Mucosa of gallbladder (tissue), 1 donor: ENCODE results near the gene KDM5B. TPM values are rescaled to one million over a fixed set of nuclear protein-coding genes. Genes with fewer than 3 reads are reported as not detected.

Experiments used
- DNase-seq: peaks from one replicate; pipeline ENCODE4 v3.0.0-alpha.2; 2020; ENCODE audit warnings: low spot score
- total RNA-seq: library from RNA; stranded (reverse); gene quantifications from one replicate; pipeline ENCODE4 v1.2.1, GENCODE V29; 2021
- donor health status: DM: no; HTN: no; CAD: no.

Gene KDM5B
- total RNA-seq, 1 donor from 2014 or later, result 75.0 TPM

DNA sequence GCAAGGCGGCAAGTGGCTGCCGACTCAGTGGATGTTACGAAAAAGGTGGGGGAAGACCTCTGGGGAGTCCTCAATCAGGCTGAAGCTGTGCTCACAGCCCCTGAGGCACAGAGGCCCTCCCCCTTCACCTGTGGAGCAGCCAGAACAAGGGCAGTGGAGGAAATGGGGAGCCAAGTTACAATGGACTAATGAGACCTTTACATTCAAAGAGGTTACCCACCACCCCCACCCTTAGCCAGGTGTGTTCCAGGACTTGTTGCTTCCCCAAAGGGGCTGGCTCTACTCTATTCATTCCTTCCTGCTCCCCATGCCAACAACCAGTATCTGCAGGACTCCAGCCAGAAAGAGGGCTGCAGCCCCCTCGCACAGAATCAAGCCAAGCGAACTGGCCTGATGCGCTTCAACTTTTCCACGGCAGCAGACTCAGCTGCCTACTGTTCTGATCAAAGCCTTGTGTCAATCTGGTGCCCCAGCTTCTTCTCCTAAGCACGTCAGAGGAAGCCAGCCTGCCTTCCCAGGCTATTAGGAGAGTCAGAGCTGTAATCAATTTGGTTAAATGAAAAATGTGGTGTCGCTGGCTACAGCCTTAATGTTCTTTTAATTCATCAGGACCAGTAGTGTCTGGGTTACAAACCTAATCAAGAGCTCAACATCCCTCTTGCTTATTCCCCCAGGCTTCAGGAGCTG, 96.1 kb downstream of the KDM5B start:
- DNase-seq, result no peak

DNA sequence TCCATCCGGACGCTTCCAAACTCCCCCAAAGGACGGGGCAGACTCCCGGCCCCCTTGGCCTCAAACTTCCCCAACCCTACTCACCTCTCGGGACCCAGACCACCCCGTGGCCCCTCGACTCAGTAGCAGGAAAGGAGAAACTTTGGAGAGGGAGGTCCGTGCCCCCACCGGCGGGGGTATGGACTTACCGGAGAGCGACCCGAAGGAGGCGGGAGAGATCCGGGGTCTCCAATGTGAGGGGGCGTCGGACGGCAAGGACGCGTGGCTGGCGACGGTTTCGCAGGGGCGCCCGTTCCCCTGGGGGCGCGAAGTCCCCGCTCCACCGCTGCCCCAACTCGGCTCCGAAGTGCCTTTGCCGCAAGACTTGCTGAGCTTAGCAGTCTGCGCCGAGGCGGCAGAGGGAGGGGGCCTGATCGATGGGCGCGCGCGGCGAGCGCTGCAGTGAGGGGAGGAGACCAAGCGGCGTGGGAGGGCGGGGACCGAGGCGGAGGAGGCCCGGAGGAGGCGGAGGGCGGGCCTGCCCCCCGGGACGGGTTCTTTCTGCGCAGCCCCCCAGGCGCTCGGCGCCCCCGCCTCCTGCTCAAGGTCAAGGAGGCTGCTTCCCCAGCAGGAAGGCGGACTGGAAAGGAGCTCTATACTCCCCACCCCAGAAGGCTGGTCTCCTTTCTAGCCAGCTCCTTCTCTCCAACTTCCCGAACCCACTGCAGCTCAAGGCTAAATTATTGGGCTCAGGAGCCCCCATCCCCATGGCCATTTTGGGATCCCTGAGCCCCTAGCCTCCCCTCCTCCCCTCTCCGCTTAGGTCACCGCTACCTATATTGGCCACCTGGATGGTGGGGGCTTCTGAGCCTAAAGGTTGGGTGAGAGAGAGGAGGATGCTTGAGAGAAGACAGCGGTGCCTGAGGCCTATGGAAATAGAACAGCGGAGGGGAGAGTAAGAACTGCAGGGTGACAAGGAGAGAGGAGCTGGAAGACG, 97.9 kb downstream of the KDM5B start, which contains the start of gene SYT2:
TSS of gene SYT2 (minus strand) at position 385 of the 976 bp plus-strand sequence. CDS start 104,682 bp downstream, outside the sequence.
- DNase-seq, result peak; percentile 32

DNA sequence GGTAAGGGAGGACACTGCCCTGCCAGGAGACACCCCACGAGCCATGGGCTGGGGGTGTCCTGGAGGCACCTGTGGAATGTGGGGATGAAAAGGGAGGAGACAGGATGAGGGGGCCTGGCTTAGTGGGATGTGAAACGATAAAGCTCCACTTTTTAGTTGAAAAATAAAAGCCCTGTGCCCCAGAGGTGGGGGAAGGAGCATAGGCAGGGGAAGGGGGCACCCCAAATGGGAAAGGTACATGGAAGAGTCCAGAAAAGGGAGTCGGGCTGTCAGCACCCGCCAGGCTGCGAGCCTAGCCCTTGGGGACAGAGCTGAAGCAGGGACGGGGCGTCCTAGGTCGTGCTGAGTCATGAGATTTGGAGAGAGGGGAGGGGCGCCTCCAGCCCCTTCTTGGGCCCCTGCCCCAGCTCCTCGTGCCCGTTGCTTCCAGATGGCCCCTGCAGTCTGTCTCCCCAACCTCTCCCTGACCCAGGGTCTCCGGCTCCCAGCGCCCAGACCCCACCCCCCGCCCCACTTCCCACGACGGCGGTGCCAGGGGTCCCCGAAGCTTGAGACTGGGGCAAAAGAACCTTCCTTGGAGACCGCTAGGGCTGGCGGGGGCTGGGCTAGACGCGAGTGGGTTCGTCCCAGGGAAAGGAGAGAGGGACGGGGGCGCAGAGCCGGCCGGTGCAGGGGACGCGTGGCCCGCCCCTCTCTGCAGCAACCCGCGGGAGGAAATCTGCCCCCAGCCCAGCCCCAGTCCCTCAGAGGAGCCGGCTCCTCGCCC, 98.8 kb downstream of the KDM5B start:
- no peak for DNase-seq

DNA sequence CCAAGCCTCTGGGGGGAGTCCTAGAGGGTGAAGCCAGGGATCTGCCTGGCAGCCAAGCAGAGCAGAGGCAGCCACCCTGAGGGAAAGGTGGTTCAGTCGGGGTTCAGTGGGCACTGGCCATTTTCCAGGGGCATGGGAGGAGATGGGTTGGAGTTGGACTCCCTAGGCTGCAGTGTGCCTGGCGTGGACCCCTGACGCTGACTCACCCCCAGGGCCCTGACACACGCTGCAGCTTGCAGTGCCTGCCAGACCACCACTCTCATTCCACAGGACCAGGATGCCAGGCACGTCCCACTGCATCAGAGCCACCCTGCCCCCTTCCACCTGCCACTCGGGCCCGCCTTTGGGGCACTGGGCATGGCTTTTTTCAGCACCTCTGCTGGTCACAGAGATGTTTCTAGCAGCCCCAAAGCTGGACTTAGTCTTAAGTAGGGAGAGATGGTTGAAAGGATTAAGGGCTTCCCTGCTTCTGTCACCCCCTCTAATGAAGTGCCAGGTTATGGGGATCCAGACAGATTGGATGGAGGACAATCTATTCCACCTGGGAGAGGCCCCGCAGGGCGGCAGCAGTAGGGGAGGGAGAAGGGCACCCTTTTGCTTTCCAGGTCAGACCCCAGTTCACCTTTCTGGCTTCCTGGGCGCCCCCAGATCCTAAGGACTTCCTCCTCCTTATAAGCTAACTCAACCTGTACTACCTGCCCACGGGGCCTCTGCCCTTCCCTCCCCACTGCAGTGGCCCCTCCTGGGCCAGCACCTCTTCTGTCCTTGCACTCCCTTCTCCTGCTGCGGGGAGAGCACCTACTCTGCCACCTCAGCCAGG, 99.6 kb downstream of the KDM5B start:
- DNase-seq, result no peak

DNA sequence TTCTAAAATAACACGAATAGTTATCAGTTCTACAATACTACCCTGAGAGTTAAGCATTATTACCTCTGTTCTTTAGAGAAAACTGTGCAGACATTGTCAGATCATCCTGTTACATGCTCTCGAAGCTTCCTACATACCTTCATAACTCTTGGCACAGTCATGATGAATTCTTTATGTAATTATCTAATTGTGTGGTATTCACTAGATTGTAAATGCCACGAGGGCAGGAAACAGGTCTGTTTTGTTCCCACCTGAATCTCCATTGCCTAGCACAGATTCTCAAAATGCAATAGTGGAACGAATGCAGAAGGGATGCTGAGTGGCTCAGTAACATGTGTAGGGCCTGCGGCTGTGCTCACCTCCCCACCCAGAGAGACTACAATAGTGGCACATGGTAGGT, 101.4 kb downstream of the KDM5B start:
- DNase-seq, result no peak

DNA sequence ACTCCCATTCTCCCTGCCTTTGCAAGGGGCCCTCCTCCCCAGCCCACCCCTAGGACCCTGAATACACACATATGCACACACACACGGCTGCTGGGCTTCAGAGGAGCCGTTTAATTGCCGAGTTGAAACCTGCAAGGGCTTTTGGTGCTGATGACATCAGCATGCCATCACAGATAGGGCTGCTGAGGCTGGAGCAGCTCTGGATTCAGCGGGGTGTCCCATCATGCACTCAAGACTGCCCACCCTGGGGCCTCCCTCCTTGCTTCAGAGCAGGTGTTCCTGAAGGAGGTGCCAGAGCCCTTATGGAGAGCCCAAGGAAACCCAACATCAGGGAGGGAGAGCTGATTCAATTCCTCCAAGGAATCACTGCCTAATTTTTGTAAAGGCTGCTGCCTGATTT, 103.6 kb downstream of the KDM5B start:
- no peak for DNase-seq

DNA sequence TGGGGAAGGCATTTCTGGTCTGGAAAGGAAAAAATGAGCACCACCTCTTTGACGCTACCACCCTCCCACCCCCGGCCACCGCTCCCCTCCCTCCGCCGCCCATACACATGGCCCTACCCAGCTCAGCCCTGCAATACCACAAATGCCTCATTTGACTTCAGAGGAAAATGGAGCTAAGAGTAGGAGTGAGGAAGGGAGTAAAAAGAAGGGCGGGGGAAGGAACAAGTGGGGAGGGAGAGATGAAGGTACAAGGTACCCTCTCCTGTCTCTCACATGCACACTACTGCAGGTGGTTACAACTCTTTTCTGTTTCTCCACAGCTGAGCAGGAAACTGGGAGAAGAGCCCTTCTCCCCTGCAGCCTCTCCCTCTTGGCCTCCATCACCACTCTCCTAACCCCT, 105.0 kb downstream of the KDM5B start:
- no peak for DNase-seq

GRCh38 chr1:202702088-202702487, 106.1 kb downstream of the KDM5B start:
- no peak for DNase-seq

GRCh38 chr1:202701200-202701599, 107.0 kb downstream of the KDM5B start:
- no peak for DNase-seq

DNA sequence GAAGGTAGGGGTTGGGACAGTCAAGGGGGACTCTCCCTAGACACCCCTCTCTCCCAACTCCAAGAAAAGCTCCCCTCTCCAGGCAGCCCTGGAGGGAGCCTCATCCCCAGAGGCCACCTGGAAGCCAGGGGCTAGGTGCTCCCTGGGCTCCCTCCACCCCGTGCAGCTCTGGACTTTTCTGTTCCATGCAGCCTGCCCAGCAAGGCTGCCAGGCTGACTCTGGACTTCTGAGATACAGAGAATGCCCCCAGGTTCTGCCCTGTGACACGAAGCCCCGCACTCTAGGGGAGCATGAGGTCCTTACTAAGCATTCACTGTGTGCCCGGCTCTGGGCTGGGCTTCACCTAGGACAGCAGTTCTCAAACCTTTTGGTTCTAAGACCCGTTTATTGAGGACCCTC, 108.2 kb downstream of the KDM5B start:
- DNase-seq, result no peak

- peak; percentile 40 for DNase-seq
These were observed 109.9 kb downstream of the KDM5B start for GRCh38 chr1:202698276-202698675.

- peak; percentile 86 for DNase-seq
These were observed 111.2 kb downstream of the KDM5B start for GRCh38 chr1:202697038-202697437.

GRCh38 chr1:202694314-202694713, 113.9 kb downstream of the KDM5B start:
- no peak for DNase-seq

- peak; percentile 83 for DNase-seq
These were observed 115.2 kb downstream of the KDM5B start for GRCh38 chr1:202692959-202693555.

DNA sequence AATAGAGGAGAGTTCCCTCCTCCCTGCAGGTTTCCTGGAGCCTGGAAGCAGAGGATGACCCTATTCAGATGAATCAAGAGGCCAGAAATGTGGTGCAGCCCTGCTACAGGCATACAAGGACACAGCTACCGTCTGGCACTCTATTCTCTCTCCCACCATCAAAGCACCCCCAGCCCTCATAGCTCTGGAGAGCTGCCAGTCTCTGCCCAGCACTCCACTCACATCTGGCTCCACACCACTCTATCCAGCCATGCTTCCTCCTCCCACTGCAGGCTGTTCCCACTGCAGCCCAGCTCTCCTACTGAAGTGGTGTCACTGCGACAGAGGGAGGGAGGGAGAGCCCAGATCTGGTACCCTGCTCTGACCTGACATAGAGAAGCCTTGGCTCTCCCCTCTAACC, 116.4 kb downstream of the KDM5B start:
- DNase-seq, result no peak

- no peak for DNase-seq
These were observed 118.5 kb downstream of the KDM5B start for GRCh38 chr1:202689493-202690342.

- DNase-seq, result no peak
These were observed 119.1 kb downstream of the KDM5B start for GRCh38 chr1:202689082-202689481.

- DNase-seq, result no peak
These were observed 119.8 kb downstream of the KDM5B start for GRCh38 chr1:202688401-202688800.

- no peak for DNase-seq
These were observed 120.4 kb downstream of the KDM5B start for GRCh38 chr1:202687798-202688197.

- no peak for DNase-seq
These were observed 120.9 kb downstream of the KDM5B start for GRCh38 chr1:202687370-202687769.
